OCI-LY1 (cell line): ENCODE data around the gene POU6F2.

Source experiments
- H2AFZ ChIP-seq: fragments of 200-600 bp; sonication (generic), shearing (Covaris generic); 2 replicates; pipeline ENCODE4 v1.6.0; 2014; ENCODE audit warnings: antibody characterized with exemption, mild to moderate bottlenecking, low read length
- H3F3A ChIP-seq: fragments of 200-600 bp; sonication (generic), shearing (Covaris generic); 2 replicates; pipeline ENCODE4 v1.6.0; 2014; ENCODE audit warnings: mild to moderate bottlenecking, antibody characterized with exemption, low read length, moderate library complexity; ENCODE audit not compliant: insufficient read depth
- H3K27ac ChIP-seq: fragments of 200-600 bp; sonication (generic); 2 replicates; pipeline ENCODE4 v1.5.1; 2014; ENCODE audit warnings: low read length, mixed run types, mild to moderate bottlenecking, low read depth; ENCODE audit not compliant: poor library complexity, severe bottlenecking
- H3K27me3 ChIP-seq: fragments of 200-600 bp; sonication (generic); 2 replicates; pipeline ENCODE4 v1.6.0; 2014; ENCODE audit warnings: antibody characterized with exemption, mild to moderate bottlenecking, low read length, moderate library complexity; ENCODE audit not compliant: insufficient read depth
- H3K36me3 ChIP-seq: fragments of 200-600 bp; sonication (generic); 2 replicates; pipeline ENCODE4 v1.6.1; 2014; ENCODE audit warnings: mild to moderate bottlenecking, antibody characterized with exemption, low read length, moderate library complexity, mixed read lengths; ENCODE audit not compliant: insufficient read depth
- H3K4me1 ChIP-seq: fragments of 200-600 bp; sonication (generic); 2 replicates; pipeline ENCODE4 v1.5.1; 2014; ENCODE audit warnings: mild to moderate bottlenecking, low read length, moderate library complexity; ENCODE audit not compliant: insufficient read depth, severe bottlenecking
- H3K4me2 ChIP-seq: fragments of 200-600 bp; sonication (generic), shearing (Covaris generic); 2 replicates; pipeline ENCODE4 v1.6.1; 2014; ENCODE audit warnings: low read length
- H3K4me3 ChIP-seq: fragments of 200-600 bp; sonication (generic); 2 replicates; pipeline ENCODE4 v1.5.1; 2014; ENCODE audit warnings: low read length, low read depth, mild to moderate bottlenecking, mixed read lengths; ENCODE audit not compliant: poor library complexity, severe bottlenecking
- H3K79me2 ChIP-seq: fragments of 200-600 bp; shearing (Covaris generic); 2 replicates; pipeline ENCODE4 v1.6.1; 2016; ENCODE audit warnings: mixed run types, low read length, mixed read lengths; ENCODE audit not compliant: insufficient read depth
- H3K9ac ChIP-seq: fragments of 200-600 bp; sonication (generic), shearing (Covaris generic); 2 replicates; pipeline ENCODE4 v1.6.1; 2014; ENCODE audit warnings: mild to moderate bottlenecking, low read length, mixed read lengths
- H3K9me2 ChIP-seq: fragments of 200-600 bp; sonication (generic), shearing (Covaris generic); 2 replicates; pipeline ENCODE4 v1.6.1; 2014; ENCODE audit warnings: low read depth, mild to moderate bottlenecking, low read length, mixed read lengths
- H3K9me3 ChIP-seq: fragments of 200-600 bp; shearing (Covaris generic); 2 replicates; pipeline ENCODE4 v1.6.1; 2014; ENCODE audit warnings: low read length, mixed read lengths
- H4K20me1 ChIP-seq: fragments of 200-600 bp; sonication (generic), shearing (Covaris generic); 2 replicates; pipeline ENCODE4 v1.6.0; 2016; ENCODE audit warnings: mild to moderate bottlenecking, low read length; ENCODE audit not compliant: insufficient read depth
- CTCF ChIP-seq: fragments of 200-600 bp; sonication (generic), shearing (Covaris generic); IDR thresholded peaks from 2 replicates; pipeline ENCODE4 v1.5.1; 2017; ENCODE audit warnings: mild to moderate bottlenecking, antibody characterized with exemption, low read length, moderate library complexity, mixed read lengths
- EZH2 ChIP-seq: fragments of 200-600 bp; sonication (generic), shearing (Covaris generic); IDR thresholded peaks from 2 replicates; pipeline ENCODE4 v1.8.0; 2017; ENCODE audit warnings: borderline replicate concordance, mixed run types, mild to moderate bottlenecking, antibody characterized with exemption, low read length, moderate library complexity, mixed read lengths

POU6F2 gene

GRCh38 chr7:39304668-39305405 lies 327.1 kb downstream of the POU6F2 start:
- Histone ChIP-seq H4K20me1 (no peaks in the 10 kb centered on the region), H3K9ac (no peak overlapping the region), H3F3A (no peaks in the 10 kb centered on the region), H3K9me3 (no peaks in the 10 kb centered on the region), H3K36me3 (no peaks in the 10 kb centered on the region), H3K4me1 (no peaks in the 10 kb centered on the region), H3K79me2 (no peaks in the 10 kb centered on the region), H3K4me2 (no peak overlapping the region), H3K27me3 (0 out of 2 replicates have a peak, but pooled peaks cover under 1% of the 10 kb centered on the region), H3K27ac (no peak overlapping the region), H2AFZ (no peak overlapping the region), H3K4me3 (no peak overlapping the region), H3K9me2 (no peaks in the 10 kb centered on the region)
- TF ChIP-seq CTCF (no peak), EZH2 (no peak)

- H3K4me3 ChIP-seq: no peak overlapping the region
- H3K9me2 ChIP-seq: no peaks in the 10 kb centered on the region
- H3K9me3 ChIP-seq: no peaks in the 10 kb centered on the region
- H3K9ac ChIP-seq: no peak overlapping the region
- 0 out of 2 replicates have a peak, but pooled peaks cover 4% of the 10 kb centered on the region for H3K27me3 ChIP-seq
- H3K4me1 ChIP-seq: no peaks in the 10 kb centered on the region
- no peaks in the 10 kb centered on the region for H3F3A ChIP-seq
- TF ChIP-seq EZH2 (no peak), CTCF (no peak)
- no peaks in the 10 kb centered on the region for H3K79me2 ChIP-seq
- no peak overlapping the region for H2AFZ ChIP-seq
- no peak overlapping the region for H3K4me2 ChIP-seq
- H4K20me1 ChIP-seq: no peaks in the 10 kb centered on the region
- H3K27ac ChIP-seq: no peak overlapping the region
- no peaks in the 10 kb centered on the region for H3K36me3 ChIP-seq
Measured at GRCh38 chr7:39306016-39306570, 328.4 kb downstream of the POU6F2 start.

GRCh38 chr7:39310699-39311098 lies 333.0 kb downstream of the POU6F2 start:
- no peaks in the 10 kb centered on the region for H4K20me1 ChIP-seq
- 0 out of 2 replicates have a peak, but pooled peaks cover 4% of the 10 kb centered on the region for H3K27me3 ChIP-seq
- H3F3A ChIP-seq: no peaks in the 10 kb centered on the region
- H3K9me2 ChIP-seq: no peaks in the 10 kb centered on the region
- H3K4me2 ChIP-seq: no peak overlapping the region
- no peak overlapping the region for H2AFZ ChIP-seq
- no peak overlapping the region for H3K9ac ChIP-seq
- H3K4me3 ChIP-seq: no peak overlapping the region
- TF ChIP-seq CTCF: no peak
- TF ChIP-seq EZH2: no peak
- H3K79me2 ChIP-seq: no peaks in the 10 kb centered on the region
- H3K4me1 ChIP-seq: no peaks in the 10 kb centered on the region
- H3K9me3 ChIP-seq: no peaks in the 10 kb centered on the region
- H3K36me3 ChIP-seq: no peaks in the 10 kb centered on the region
- no peak overlapping the region for H3K27ac ChIP-seq
